Measurements from ENCODE around the gene RBFOX2. TPM values are rescaled to one million over a fixed set of nuclear protein-coding genes. Genes with fewer than 3 reads are reported as not detected.

Gene RBFOX2
- total and polyA plus RNA-seq, 2 donors from 2014 or later, result 17.2 to 68.6 TPM

- FAIRE-seq (no peak), DNase-seq (no peak)
- Histone ChIP-seq H3K9me3 (ENCODE audit: control insufficient read depth in 2 of 3, insufficient read depth in 1 of 3, low read length in 3 of 3) (no peaks in the 10 kb centered on the region), H3K9ac (ENCODE audit: low read length in 3 of 3) (no peak overlapping the region), H3K27ac (ENCODE audit: low read depth in 2 of 2, low read length in 2 of 2) (no peak overlapping the region), H3K4me3 (ENCODE audit: low read length in 3 of 3) (no peak overlapping the region), H3K4me1 (ENCODE audit: control insufficient read depth in 2 of 3, insufficient read depth in 2 of 3, low read depth in 1 of 3, low read length in 3 of 3) (no peaks in the 10 kb centered on the region), H3K36me3 (ENCODE audit: control insufficient read depth in 2 of 3, insufficient read depth in 3 of 3, low read length in 3 of 3) (no peaks in the 10 kb centered on the region), H3K27me3 (ENCODE audit: control insufficient read depth, insufficient read depth, low read length) (no peaks in the 10 kb centered on the region)
- intact Hi-C loops (cut with DNase I), result no loop called here
- no peak for TF ChIP-seq CTCF (IDR thresholded peaks at IDR 0.05; ENCODE audit: borderline replicate concordance, extremely low read depth, insufficient read depth)
Measured at GRCh38 chr22:35711336-35711735, 317.3 kb downstream of the RBFOX2 start.

GRCh38 chr22:35708917-35709316 lies 319.7 kb downstream of the RBFOX2 start:
- Histone ChIP-seq H3K4me3 (ENCODE audit: low read length in 3 of 3) (no peak overlapping the region), H3K27ac (ENCODE audit: low read depth in 2 of 2, low read length in 2 of 2) (no peak overlapping the region), H3K36me3 (ENCODE audit: control insufficient read depth in 2 of 3, insufficient read depth in 3 of 3, low read length in 3 of 3) (no peaks in the 10 kb centered on the region), H3K9ac (ENCODE audit: low read length in 3 of 3) (no peak overlapping the region), H3K9me3 (ENCODE audit: control insufficient read depth in 2 of 3, insufficient read depth in 1 of 3, low read length in 3 of 3) (no peaks in the 10 kb centered on the region), H3K27me3 (ENCODE audit: control insufficient read depth, insufficient read depth, low read length) (no peaks in the 10 kb centered on the region), H3K4me1 (ENCODE audit: control insufficient read depth in 2 of 3, insufficient read depth in 2 of 3, low read depth in 1 of 3, low read length in 3 of 3) (no peaks in the 10 kb centered on the region)
- TF ChIP-seq CTCF (IDR thresholded peaks at IDR 0.05; ENCODE audit: borderline replicate concordance, extremely low read depth, insufficient read depth), result no peak
- no peak for FAIRE-seq
- intact Hi-C loops (cut with DNase I), result no loop called here
- DNase-seq, result no peak

- no peaks in the 10 kb centered on the region for H3K9me3 ChIP-seq (ENCODE audit: control insufficient read depth in 2 of 3, insufficient read depth in 1 of 3, low read length in 3 of 3)
- no peak overlapping the region for H3K4me3 ChIP-seq (ENCODE audit: low read length in 3 of 3)
- no peaks in the 10 kb centered on the region for H3K4me1 ChIP-seq (ENCODE audit: control insufficient read depth in 2 of 3, insufficient read depth in 2 of 3, low read depth in 1 of 3, low read length in 3 of 3)
- intact Hi-C loops (cut with DNase I), result no loop called here
- FAIRE-seq (no peak), DNase-seq (peak in 1 of 5 donors; percentile 50)
- H3K36me3 ChIP-seq (ENCODE audit: control insufficient read depth in 2 of 3, insufficient read depth in 3 of 3, low read length in 3 of 3), result no peaks in the 10 kb centered on the region
- H3K27ac ChIP-seq (ENCODE audit: low read depth in 2 of 2, low read length in 2 of 2), result no peak overlapping the region
- no peak for TF ChIP-seq CTCF (IDR thresholded peaks at IDR 0.05; ENCODE audit: borderline replicate concordance, extremely low read depth, insufficient read depth)
- no peaks in the 10 kb centered on the region for H3K27me3 ChIP-seq (ENCODE audit: control insufficient read depth, insufficient read depth, low read length)
- H3K9ac ChIP-seq (ENCODE audit: low read length in 3 of 3), result no peak overlapping the region
Measured at GRCh38 chr22:35708453-35708852, 320.2 kb downstream of the RBFOX2 start.

GRCh38 chr22:35705141-35705540 lies 323.5 kb downstream of the RBFOX2 start:
- intact Hi-C loops (cut with DNase I), result no loop called here
- TF ChIP-seq CTCF (IDR thresholded peaks at IDR 0.05; ENCODE audit: borderline replicate concordance, extremely low read depth, insufficient read depth), result no peak
- Histone ChIP-seq H3K4me3 (ENCODE audit: low read length in 3 of 3) (no peak overlapping the region), H3K9ac (ENCODE audit: low read length in 3 of 3) (no peak overlapping the region), H3K9me3 (ENCODE audit: control insufficient read depth in 2 of 3, insufficient read depth in 1 of 3, low read length in 3 of 3) (no peaks in the 10 kb centered on the region), H3K36me3 (ENCODE audit: control insufficient read depth in 2 of 3, insufficient read depth in 3 of 3, low read length in 3 of 3) (no peaks in the 10 kb centered on the region), H3K27ac (ENCODE audit: low read depth in 2 of 2, low read length in 2 of 2) (no peak overlapping the region), H3K27me3 (ENCODE audit: control insufficient read depth, insufficient read depth, low read length) (no peaks in the 10 kb centered on the region), H3K4me1 (ENCODE audit: control insufficient read depth in 2 of 3, insufficient read depth in 2 of 3, low read depth in 1 of 3, low read length in 3 of 3) (no peaks in the 10 kb centered on the region)
- DNase-seq, result no peak
- no peak for FAIRE-seq
